ENCODE results near the gene STT3B.

The STT3B gene

DNA sequence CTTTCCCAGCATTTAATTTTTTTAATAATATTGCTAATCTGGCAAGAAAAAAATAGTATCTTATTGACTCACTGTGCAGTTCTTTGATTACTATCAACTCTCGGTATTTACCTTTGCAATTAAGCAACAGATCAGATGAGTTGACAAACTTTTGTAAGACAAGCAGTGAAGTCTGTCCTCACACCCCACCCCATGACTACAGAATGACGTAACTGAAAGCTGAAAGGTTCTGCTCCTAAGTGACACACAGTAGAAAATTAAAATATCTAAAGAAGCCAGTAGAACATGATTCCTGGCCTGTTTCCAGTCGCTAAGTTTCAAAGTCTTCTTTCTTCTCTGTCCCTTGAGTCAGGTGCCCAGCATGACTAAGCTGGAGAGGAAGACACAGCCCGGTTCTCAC lies 135.5 kb downstream of the STT3B start:
- H3K36me3 ChIP-seq = peaks cover 3 to 22% (median 15%) of the 10 kb centered on the region in 3 donors
- no peak overlapping the region for H3K27ac ChIP-seq
- DNase-seq = no peak
- no peaks in the 10 kb centered on the region for H3K27me3 ChIP-seq
- intact Hi-C loops (cut with DNase I; ENCODE audit: low total_unique reads) = no loop called here
- no peaks in the 10 kb centered on the region for H3K9me3 ChIP-seq
- no peak for TF ChIP-seq CTCF (IDR thresholded peaks at IDR 0.05)
- no peaks in the 10 kb centered on the region for H3K4me1 ChIP-seq
- H3K4me3 ChIP-seq = no peak overlapping the region

GRCh38 chr3:31670136-31670535 lies 137.4 kb downstream of the STT3B start:
- no peak for TF ChIP-seq CTCF (IDR thresholded peaks at IDR 0.05)
- DNase-seq = no peak
- intact Hi-C loops (cut with DNase I; ENCODE audit: low total_unique reads) = no loop called here
- no peak overlapping the region for H3K27ac ChIP-seq
- no peak overlapping the region for H3K4me3 ChIP-seq
- no peaks in the 10 kb centered on the region for H3K27me3 ChIP-seq
- no peaks in the 10 kb centered on the region for H3K9me3 ChIP-seq
- H3K36me3 ChIP-seq = peaks cover 3 to 15% (median 12%) of the 10 kb centered on the region in 3 donors
- H3K4me1 ChIP-seq = no peaks in the 10 kb centered on the region

GRCh38 chr3:31670722-31671121 lies 138.0 kb downstream of the STT3B start:
- peaks cover 3 to 15% (median 12%) of the 10 kb centered on the region in 3 donors for H3K36me3 ChIP-seq
- DNase-seq = no peak
- intact Hi-C loops (cut with DNase I; ENCODE audit: low total_unique reads) = no loop called here
- no peak for TF ChIP-seq CTCF (IDR thresholded peaks at IDR 0.05)
- H3K4me1 ChIP-seq = no peaks in the 10 kb centered on the region
- H3K27ac ChIP-seq = no peak overlapping the region
- no peaks in the 10 kb centered on the region for H3K27me3 ChIP-seq
- no peak overlapping the region for H3K4me3 ChIP-seq
- no peaks in the 10 kb centered on the region for H3K9me3 ChIP-seq

DNA sequence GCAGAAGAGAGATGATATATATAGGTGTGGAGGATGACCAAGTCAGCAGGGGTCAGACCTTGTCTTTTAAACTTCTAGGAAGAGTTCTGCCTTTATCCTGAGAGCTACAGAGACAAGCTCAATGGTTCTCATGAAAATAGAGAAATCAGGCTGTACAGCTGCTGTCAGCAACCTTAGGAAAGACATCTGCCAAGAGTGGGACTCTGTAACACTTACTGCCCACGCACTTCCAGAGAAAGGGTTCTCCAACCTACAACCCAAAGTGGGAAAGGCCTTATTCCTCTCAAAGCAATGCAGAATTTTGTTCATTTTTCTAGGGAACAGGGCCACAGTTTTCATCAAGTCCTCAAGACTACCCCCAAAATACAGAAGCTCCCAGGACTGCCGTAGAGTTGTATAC lies 138.7 kb downstream of the STT3B start:
- Histone ChIP-seq H3K27ac (no peak overlapping the region), H3K4me3 (no peak overlapping the region), H3K9me3 (no peaks in the 10 kb centered on the region), H3K36me3 (peaks cover 3 to 12% (median 11%) of the 10 kb centered on the region in 3 donors), H3K4me1 (no peaks in the 10 kb centered on the region), H3K27me3 (no peaks in the 10 kb centered on the region)
- no peak for TF ChIP-seq CTCF (IDR thresholded peaks at IDR 0.05)
- intact Hi-C loops (cut with DNase I; ENCODE audit: low total_unique reads) = no loop called here
- DNase-seq = no peak

GRCh38 chr3:31671976-31672375 lies 139.3 kb downstream of the STT3B start:
- intact Hi-C loops (cut with DNase I; ENCODE audit: low total_unique reads) = no loop called here
- TF ChIP-seq CTCF (IDR thresholded peaks at IDR 0.05) = no peak
- H3K36me3 ChIP-seq = peaks cover 3 to 12% (median 9%) of the 10 kb centered on the region in 3 donors
- H3K27ac ChIP-seq = no peak overlapping the region
- no peaks in the 10 kb centered on the region for H3K27me3 ChIP-seq
- DNase-seq = no peak
- H3K9me3 ChIP-seq = no peaks in the 10 kb centered on the region
- H3K4me3 ChIP-seq = no peak overlapping the region
- no peaks in the 10 kb centered on the region for H3K4me1 ChIP-seq

DNA sequence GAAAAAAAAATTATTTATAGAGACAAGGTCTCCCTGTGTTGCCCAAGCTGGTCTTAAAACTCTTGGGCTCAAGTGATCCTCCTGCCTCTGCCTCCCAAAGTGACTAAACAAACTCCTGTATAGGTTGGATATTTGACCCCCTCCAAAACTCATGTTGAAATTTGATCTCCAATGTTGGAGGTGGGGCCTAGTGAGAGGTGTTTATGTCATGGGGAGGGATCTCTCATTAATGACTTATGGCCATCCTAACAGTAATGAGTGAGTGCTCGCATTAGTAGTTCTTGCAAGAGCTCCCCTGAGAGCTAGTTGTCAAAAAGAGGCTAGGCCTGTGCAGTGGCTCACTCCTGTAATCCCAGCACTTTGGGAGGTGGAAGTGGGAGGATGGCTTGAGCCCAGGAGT lies 141.2 kb downstream of the STT3B start:
- Histone ChIP-seq H3K4me1 (no peaks in the 10 kb centered on the region), H3K36me3 (peaks cover 0 to 3% (median 3%) of the 10 kb centered on the region in 3 donors), H3K9me3 (no peaks in the 10 kb centered on the region), H3K4me3 (no peak overlapping the region), H3K27me3 (no peaks in the 10 kb centered on the region), H3K27ac (no peak overlapping the region)
- intact Hi-C loops (cut with DNase I; ENCODE audit: low total_unique reads) = no loop called here
- TF ChIP-seq CTCF (IDR thresholded peaks at IDR 0.05) = no peak
- DNase-seq = no peak
